ENCODE measurements around the gene ARHGAP1.

The ARHGAP1 gene

DNA sequence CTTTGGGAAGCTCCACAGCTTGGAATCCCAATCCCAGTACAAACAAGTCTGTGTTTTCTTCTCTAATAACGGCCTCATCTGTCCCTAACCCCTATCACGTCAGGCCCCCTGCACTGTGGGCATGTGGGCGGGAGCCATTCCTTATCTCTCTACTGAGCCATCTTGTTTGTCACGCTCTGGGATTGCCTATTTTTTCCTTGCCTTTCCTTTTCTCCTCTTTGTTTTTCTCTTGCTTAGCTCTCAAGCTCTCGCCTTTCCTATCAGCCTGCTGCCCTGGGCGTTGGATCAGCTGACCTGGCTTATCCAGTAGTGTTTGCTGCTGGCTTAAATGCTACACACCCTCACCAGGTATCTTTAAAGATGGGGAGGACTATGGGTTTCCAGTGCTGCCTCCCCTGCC, 35.8 kb downstream of the ARHGAP1 start:
- Histone ChIP-seq H3K9me3 (ENCODE audit: insufficient read depth, low read length) (no peaks in the 10 kb centered on the region), H3K4me1 (ENCODE audit: insufficient read depth, insufficient read length) (no peaks in the 10 kb centered on the region), H3K27me3 (ENCODE audit: insufficient read depth, insufficient read length) (no peaks in the 10 kb centered on the region), H3K9ac (ENCODE audit: insufficient read length, low read depth) (no peak overlapping the region), H3K36me3 (ENCODE audit: insufficient read depth, insufficient read length, low read length) (peaks cover 77% of the 10 kb centered on the region), H3K4me3 (ENCODE audit: insufficient read length, low read depth) (no peak overlapping the region)
- DNase-seq (ENCODE audit: low read depth, low spot score): no peak
- TF ChIP-seq SUZ12 (IDR thresholded peaks at IDR 0.05; ENCODE audit: extremely low read depth, insufficient read depth, insufficient read length) (no peak), ZNF274 (IDR thresholded peaks at IDR 0.05; ENCODE audit: low read depth, low read length) (no peak), YY1 (IDR thresholded peaks at IDR 0.05; ENCODE audit: insufficient read depth, insufficient read length) (no peak)

- TF ChIP-seq YY1 (IDR thresholded peaks at IDR 0.05; ENCODE audit: insufficient read depth, insufficient read length): no peak
- no peak for TF ChIP-seq ZNF274 (IDR thresholded peaks at IDR 0.05; ENCODE audit: low read depth, low read length)
- TF ChIP-seq SUZ12 (IDR thresholded peaks at IDR 0.05; ENCODE audit: extremely low read depth, insufficient read depth, insufficient read length): no peak
- Histone ChIP-seq H3K9ac (ENCODE audit: insufficient read length, low read depth) (no peak overlapping the region), H3K4me3 (ENCODE audit: insufficient read length, low read depth) (no peak overlapping the region), H3K36me3 (ENCODE audit: insufficient read depth, insufficient read length, low read length) (peaks cover 77% of the 10 kb centered on the region), H3K4me1 (ENCODE audit: insufficient read depth, insufficient read length) (no peaks in the 10 kb centered on the region), H3K27me3 (ENCODE audit: insufficient read depth, insufficient read length) (no peaks in the 10 kb centered on the region), H3K9me3 (ENCODE audit: insufficient read depth, low read length) (no peaks in the 10 kb centered on the region)
- DNase-seq (ENCODE audit: low read depth, low spot score): no peak
Measured at GRCh38 chr11:46663277-46663940, 37.0 kb downstream of the ARHGAP1 start.

- TF ChIP-seq YY1 (IDR thresholded peaks at IDR 0.05; ENCODE audit: insufficient read depth, insufficient read length) (no peak), ZNF274 (IDR thresholded peaks at IDR 0.05; ENCODE audit: low read depth, low read length) (no peak), SUZ12 (IDR thresholded peaks at IDR 0.05; ENCODE audit: extremely low read depth, insufficient read depth, insufficient read length) (no peak)
- Histone ChIP-seq H3K9ac (ENCODE audit: insufficient read length, low read depth) (no peak overlapping the region), H3K27me3 (ENCODE audit: insufficient read depth, insufficient read length) (no peaks in the 10 kb centered on the region), H3K4me1 (ENCODE audit: insufficient read depth, insufficient read length) (no peaks in the 10 kb centered on the region), H3K4me3 (ENCODE audit: insufficient read length, low read depth) (no peak overlapping the region), H3K9me3 (ENCODE audit: insufficient read depth, low read length) (no peaks in the 10 kb centered on the region), H3K36me3 (ENCODE audit: insufficient read depth, insufficient read length, low read length) (peaks cover 76% of the 10 kb centered on the region)
- no peak for DNase-seq (ENCODE audit: low read depth, low spot score)
Measured at GRCh38 chr11:46662366-46662765, 38.1 kb downstream of the ARHGAP1 start.

GRCh38 chr11:46661836-46662235, 38.6 kb downstream of the ARHGAP1 start:
- no peaks in the 10 kb centered on the region for H3K9me3 ChIP-seq (ENCODE audit: insufficient read depth, low read length)
- H3K4me1 ChIP-seq (ENCODE audit: insufficient read depth, insufficient read length): no peaks in the 10 kb centered on the region
- TF ChIP-seq ZNF274 (IDR thresholded peaks at IDR 0.05; ENCODE audit: low read depth, low read length) (no peak), YY1 (IDR thresholded peaks at IDR 0.05; ENCODE audit: insufficient read depth, insufficient read length) (no peak), SUZ12 (IDR thresholded peaks at IDR 0.05; ENCODE audit: extremely low read depth, insufficient read depth, insufficient read length) (no peak)
- no peak overlapping the region for H3K4me3 ChIP-seq (ENCODE audit: insufficient read length, low read depth)
- no peaks in the 10 kb centered on the region for H3K27me3 ChIP-seq (ENCODE audit: insufficient read depth, insufficient read length)
- peaks cover 76% of the 10 kb centered on the region for H3K36me3 ChIP-seq (ENCODE audit: insufficient read depth, insufficient read length, low read length)
- DNase-seq (ENCODE audit: low read depth, low spot score): no peak
- H3K9ac ChIP-seq (ENCODE audit: insufficient read length, low read depth): no peak overlapping the region

- TF ChIP-seq ZNF274 (IDR thresholded peaks at IDR 0.05; ENCODE audit: low read depth, low read length) (no peak), SUZ12 (IDR thresholded peaks at IDR 0.05; ENCODE audit: extremely low read depth, insufficient read depth, insufficient read length) (no peak), YY1 (IDR thresholded peaks at IDR 0.05; ENCODE audit: insufficient read depth, insufficient read length) (no peak)
Measured at GRCh38 chr11:46659908-46660307, 40.5 kb downstream of the ARHGAP1 start.

DNA sequence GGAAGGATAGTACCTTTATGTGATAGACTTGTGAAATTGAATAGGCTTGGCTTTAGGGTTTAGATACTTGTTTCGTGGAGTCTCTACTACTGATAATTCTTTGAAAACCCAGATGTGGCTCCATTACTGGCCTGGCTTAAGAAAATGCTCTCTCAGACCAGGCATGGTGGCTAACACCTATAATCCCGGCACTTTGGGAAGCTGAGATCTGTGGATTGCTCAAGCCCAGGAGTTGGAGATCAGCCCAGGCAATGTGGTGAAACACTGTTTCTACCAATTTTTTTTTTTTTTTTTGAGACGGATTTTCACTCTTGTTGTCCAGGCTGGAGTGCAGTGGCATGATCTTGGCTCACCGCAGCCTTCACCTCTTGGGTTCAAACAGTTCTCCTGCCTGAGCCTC, 42.2 kb downstream of the ARHGAP1 start:
- DNase-seq (ENCODE audit: low read depth, low spot score): no peak

More at GRCh38 chr11:46659908-46660307, 40.5 kb downstream of the ARHGAP1 start:
- Histone ChIP-seq H3K4me1 (ENCODE audit: insufficient read depth, insufficient read length) (no peaks in the 10 kb centered on the region), H3K27me3 (ENCODE audit: insufficient read depth, insufficient read length) (no peaks in the 10 kb centered on the region), H3K36me3 (ENCODE audit: insufficient read depth, insufficient read length, low read length) (peaks cover 71% of the 10 kb centered on the region), H3K4me3 (ENCODE audit: insufficient read length, low read depth) (no peak overlapping the region), H3K9me3 (ENCODE audit: insufficient read depth, low read length) (no peaks in the 10 kb centered on the region), H3K9ac (ENCODE audit: insufficient read length, low read depth) (no peak overlapping the region)
- no peak for DNase-seq (ENCODE audit: low read depth, low spot score)

GRCh38 chr11:46657186-46657585, 43.2 kb downstream of the ARHGAP1 start:
- peaks cover 79% of the 10 kb centered on the region for H3K36me3 ChIP-seq (ENCODE audit: insufficient read depth, insufficient read length, low read length)
- no peaks in the 10 kb centered on the region for H3K4me1 ChIP-seq (ENCODE audit: insufficient read depth, insufficient read length)
- DNase-seq (ENCODE audit: low read depth, low spot score): no peak
- H3K27me3 ChIP-seq (ENCODE audit: insufficient read depth, insufficient read length): no peaks in the 10 kb centered on the region
- no peak overlapping the region for H3K9ac ChIP-seq (ENCODE audit: insufficient read length, low read depth)
- TF ChIP-seq ZNF274 (IDR thresholded peaks at IDR 0.05; ENCODE audit: low read depth, low read length): no peak
- TF ChIP-seq YY1 (IDR thresholded peaks at IDR 0.05; ENCODE audit: insufficient read depth, insufficient read length): no peak
- TF ChIP-seq SUZ12 (IDR thresholded peaks at IDR 0.05; ENCODE audit: extremely low read depth, insufficient read depth, insufficient read length): no peak
- H3K9me3 ChIP-seq (ENCODE audit: insufficient read depth, low read length): no peaks in the 10 kb centered on the region
- no peak overlapping the region for H3K4me3 ChIP-seq (ENCODE audit: insufficient read length, low read depth)

More for the DNA sequence above, 42.2 kb downstream of the ARHGAP1 start:
- Histone ChIP-seq H3K9me3 (ENCODE audit: insufficient read depth, low read length) (no peaks in the 10 kb centered on the region), H3K9ac (ENCODE audit: insufficient read length, low read depth) (no peak overlapping the region), H3K36me3 (ENCODE audit: insufficient read depth, insufficient read length, low read length) (peaks cover 69% of the 10 kb centered on the region), H3K4me1 (ENCODE audit: insufficient read depth, insufficient read length) (no peaks in the 10 kb centered on the region), H3K27me3 (ENCODE audit: insufficient read depth, insufficient read length) (no peaks in the 10 kb centered on the region), H3K4me3 (ENCODE audit: insufficient read length, low read depth) (no peak overlapping the region)
- TF ChIP-seq SUZ12 (IDR thresholded peaks at IDR 0.05; ENCODE audit: extremely low read depth, insufficient read depth, insufficient read length) (no peak), ZNF274 (IDR thresholded peaks at IDR 0.05; ENCODE audit: low read depth, low read length) (no peak), YY1 (IDR thresholded peaks at IDR 0.05; ENCODE audit: insufficient read depth, insufficient read length) (no peak)
